GM23338 (cell line): ENCODE results near the gene USP46.

Source experiments
- CREB1 ChIP-seq: fragments of 250-450 bp; sonication (Bioruptor Pico); IDR thresholded peaks from 2 replicates; pipeline ENCODE4 v1.5.0; 2020; ENCODE audit warnings: low read depth, mild to moderate bottlenecking, moderate library complexity
- EZH2 ChIP-seq: fragments of 200-600 bp; sonication (generic); IDR thresholded peaks from one replicate; pipeline ENCODE4 v1.8.0; 2017; ENCODE audit warnings: antibody characterized with exemption, mild to moderate bottlenecking, low read depth; ENCODE audit not compliant: unreplicated experiment
- EZH2phosphoT487 ChIP-seq: fragments of 200-600 bp; sonication (generic); IDR thresholded peaks from one replicate; pipeline ENCODE4 v1.8.1; 2018; ENCODE audit warnings: antibody characterized with exemption; ENCODE audit not compliant: unreplicated experiment
- JUNB ChIP-seq: IDR thresholded peaks from one replicate; pipeline ENCODE4 v1.6.1; 2016; ENCODE audit warnings: antibody characterized with exemption; ENCODE audit not compliant: unreplicated experiment
- NANOG ChIP-seq: IDR thresholded peaks from 2 replicates; pipeline ENCODE4 v1.6.1; 2016; ENCODE audit warnings: antibody characterized with exemption, borderline replicate concordance
- POLR2AphosphoS5 ChIP-seq: IDR thresholded peaks from 2 replicates; pipeline ENCODE4 v1.6.1; 2016; ENCODE audit warnings: antibody characterized with exemption, low read depth
- STAT1 ChIP-seq: IDR thresholded peaks from one replicate; pipeline ENCODE4 v1.6.1; 2016; ENCODE audit warnings: antibody characterized with exemption; ENCODE audit not compliant: unreplicated experiment
- ZNF114 ChIP-seq: fragments of 250-450 bp; sonication (Bioruptor Pico); IDR thresholded peaks from 2 replicates; pipeline ENCODE4 v1.5.0; 2020; ENCODE audit warnings: mild to moderate bottlenecking, moderate library complexity
- ZNF331 ChIP-seq: fragments of 250-450 bp; sonication (Bioruptor Pico); IDR thresholded peaks from 2 replicates; pipeline ENCODE4 v1.5.0; 2020; ENCODE audit warnings: low read depth, mild to moderate bottlenecking, moderate library complexity
- TF ChIP-seq, protein P1 (sequence below), 2 experiments: fragments of 200-600 bp in 1 of 2; sonication (generic) in 1 of 2; conservative IDR thresholded peaks; 2 replicates each; pipeline versions ENCODE4 v1.5.1 to v1.6.1; 2016 to 2017; ENCODE audit warnings: antibody characterized with exemption in 2 of 2, low read depth in 2 of 2, mild to moderate bottlenecking in 2 of 2, moderate library complexity in 1 of 2
- TF ChIP-seq, protein P2 (sequence below): IDR thresholded peaks from 2 replicates; pipeline ENCODE4 v1.6.1; 2016; ENCODE audit warnings: antibody characterized with exemption
- TF ChIP-seq, protein P3 (sequence below): IDR thresholded peaks from one replicate; pipeline ENCODE4 v1.6.1; 2018; ENCODE audit warnings: antibody characterized with exemption; ENCODE audit not compliant: unreplicated experiment
- TF ChIP-seq, protein P4 (sequence below): fragments of 250-450 bp; sonication (Bioruptor Pico); IDR thresholded peaks from 2 replicates; pipeline ENCODE4 v1.5.0; 2020; ENCODE audit warnings: mild to moderate bottlenecking, moderate library complexity

DNA sequence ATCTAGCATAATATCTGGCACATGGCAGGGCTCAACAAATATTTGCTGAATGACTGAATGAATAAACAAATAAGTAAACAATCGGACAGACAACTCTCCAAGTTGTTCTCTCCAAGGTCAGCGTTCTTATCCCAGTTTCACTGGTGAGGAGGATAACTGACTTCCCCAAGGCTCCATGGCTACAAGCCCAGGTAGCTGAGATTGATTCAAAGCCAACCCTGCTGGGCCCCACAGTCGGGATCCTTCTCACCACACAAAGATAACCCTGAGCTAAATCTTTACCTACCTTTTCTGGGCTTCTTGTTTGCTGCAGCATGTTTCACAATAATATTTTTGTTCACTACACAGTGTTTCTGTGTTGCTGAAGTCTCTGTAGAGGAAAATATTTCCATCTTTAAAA lies 54.9 kb downstream of the USP46 start:
- TF ChIP-seq, protein P1, sequence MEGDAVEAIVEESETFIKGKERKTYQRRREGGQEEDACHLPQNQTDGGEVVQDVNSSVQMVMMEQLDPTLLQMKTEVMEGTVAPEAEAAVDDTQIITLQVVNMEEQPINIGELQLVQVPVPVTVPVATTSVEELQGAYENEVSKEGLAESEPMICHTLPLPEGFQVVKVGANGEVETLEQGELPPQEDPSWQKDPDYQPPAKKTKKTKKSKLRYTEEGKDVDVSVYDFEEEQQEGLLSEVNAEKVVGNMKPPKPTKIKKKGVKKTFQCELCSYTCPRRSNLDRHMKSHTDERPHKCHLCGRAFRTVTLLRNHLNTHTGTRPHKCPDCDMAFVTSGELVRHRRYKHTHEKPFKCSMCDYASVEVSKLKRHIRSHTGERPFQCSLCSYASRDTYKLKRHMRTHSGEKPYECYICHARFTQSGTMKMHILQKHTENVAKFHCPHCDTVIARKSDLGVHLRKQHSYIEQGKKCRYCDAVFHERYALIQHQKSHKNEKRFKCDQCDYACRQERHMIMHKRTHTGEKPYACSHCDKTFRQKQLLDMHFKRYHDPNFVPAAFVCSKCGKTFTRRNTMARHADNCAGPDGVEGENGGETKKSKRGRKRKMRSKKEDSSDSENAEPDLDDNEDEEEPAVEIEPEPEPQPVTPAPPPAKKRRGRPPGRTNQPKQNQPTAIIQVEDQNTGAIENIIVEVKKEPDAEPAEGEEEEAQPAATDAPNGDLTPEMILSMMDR (conservative IDR thresholded peaks at IDR 0.05; ENCODE audit: low read depth in 2 of 2): no peak
- TF ChIP-seq, protein P2, sequence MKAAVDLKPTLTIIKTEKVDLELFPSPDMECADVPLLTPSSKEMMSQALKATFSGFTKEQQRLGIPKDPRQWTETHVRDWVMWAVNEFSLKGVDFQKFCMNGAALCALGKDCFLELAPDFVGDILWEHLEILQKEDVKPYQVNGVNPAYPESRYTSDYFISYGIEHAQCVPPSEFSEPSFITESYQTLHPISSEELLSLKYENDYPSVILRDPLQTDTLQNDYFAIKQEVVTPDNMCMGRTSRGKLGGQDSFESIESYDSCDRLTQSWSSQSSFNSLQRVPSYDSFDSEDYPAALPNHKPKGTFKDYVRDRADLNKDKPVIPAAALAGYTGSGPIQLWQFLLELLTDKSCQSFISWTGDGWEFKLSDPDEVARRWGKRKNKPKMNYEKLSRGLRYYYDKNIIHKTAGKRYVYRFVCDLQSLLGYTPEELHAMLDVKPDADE: no peak
- TF ChIP-seq EZH2 (no peak), POLR2AphosphoS5 (no peak), NANOG (no peak), EZH2phosphoT487 (no peak), JUNB (no peak), CREB1 (CRISPR knock-in tag) (no peak), ZNF114 (CRISPR knock-in tag) (no peak), STAT1 (no peak), ZNF331 (CRISPR knock-in tag) (no peak)
- TF ChIP-seq, protein P3, sequence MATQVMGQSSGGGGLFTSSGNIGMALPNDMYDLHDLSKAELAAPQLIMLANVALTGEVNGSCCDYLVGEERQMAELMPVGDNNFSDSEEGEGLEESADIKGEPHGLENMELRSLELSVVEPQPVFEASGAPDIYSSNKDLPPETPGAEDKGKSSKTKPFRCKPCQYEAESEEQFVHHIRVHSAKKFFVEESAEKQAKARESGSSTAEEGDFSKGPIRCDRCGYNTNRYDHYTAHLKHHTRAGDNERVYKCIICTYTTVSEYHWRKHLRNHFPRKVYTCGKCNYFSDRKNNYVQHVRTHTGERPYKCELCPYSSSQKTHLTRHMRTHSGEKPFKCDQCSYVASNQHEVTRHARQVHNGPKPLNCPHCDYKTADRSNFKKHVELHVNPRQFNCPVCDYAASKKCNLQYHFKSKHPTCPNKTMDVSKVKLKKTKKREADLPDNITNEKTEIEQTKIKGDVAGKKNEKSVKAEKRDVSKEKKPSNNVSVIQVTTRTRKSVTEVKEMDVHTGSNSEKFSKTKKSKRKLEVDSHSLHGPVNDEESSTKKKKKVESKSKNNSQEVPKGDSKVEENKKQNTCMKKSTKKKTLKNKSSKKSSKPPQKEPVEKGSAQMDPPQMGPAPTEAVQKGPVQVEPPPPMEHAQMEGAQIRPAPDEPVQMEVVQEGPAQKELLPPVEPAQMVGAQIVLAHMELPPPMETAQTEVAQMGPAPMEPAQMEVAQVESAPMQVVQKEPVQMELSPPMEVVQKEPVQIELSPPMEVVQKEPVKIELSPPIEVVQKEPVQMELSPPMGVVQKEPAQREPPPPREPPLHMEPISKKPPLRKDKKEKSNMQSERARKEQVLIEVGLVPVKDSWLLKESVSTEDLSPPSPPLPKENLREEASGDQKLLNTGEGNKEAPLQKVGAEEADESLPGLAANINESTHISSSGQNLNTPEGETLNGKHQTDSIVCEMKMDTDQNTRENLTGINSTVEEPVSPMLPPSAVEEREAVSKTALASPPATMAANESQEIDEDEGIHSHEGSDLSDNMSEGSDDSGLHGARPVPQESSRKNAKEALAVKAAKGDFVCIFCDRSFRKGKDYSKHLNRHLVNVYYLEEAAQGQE: no peak
- TF ChIP-seq, protein P4, sequence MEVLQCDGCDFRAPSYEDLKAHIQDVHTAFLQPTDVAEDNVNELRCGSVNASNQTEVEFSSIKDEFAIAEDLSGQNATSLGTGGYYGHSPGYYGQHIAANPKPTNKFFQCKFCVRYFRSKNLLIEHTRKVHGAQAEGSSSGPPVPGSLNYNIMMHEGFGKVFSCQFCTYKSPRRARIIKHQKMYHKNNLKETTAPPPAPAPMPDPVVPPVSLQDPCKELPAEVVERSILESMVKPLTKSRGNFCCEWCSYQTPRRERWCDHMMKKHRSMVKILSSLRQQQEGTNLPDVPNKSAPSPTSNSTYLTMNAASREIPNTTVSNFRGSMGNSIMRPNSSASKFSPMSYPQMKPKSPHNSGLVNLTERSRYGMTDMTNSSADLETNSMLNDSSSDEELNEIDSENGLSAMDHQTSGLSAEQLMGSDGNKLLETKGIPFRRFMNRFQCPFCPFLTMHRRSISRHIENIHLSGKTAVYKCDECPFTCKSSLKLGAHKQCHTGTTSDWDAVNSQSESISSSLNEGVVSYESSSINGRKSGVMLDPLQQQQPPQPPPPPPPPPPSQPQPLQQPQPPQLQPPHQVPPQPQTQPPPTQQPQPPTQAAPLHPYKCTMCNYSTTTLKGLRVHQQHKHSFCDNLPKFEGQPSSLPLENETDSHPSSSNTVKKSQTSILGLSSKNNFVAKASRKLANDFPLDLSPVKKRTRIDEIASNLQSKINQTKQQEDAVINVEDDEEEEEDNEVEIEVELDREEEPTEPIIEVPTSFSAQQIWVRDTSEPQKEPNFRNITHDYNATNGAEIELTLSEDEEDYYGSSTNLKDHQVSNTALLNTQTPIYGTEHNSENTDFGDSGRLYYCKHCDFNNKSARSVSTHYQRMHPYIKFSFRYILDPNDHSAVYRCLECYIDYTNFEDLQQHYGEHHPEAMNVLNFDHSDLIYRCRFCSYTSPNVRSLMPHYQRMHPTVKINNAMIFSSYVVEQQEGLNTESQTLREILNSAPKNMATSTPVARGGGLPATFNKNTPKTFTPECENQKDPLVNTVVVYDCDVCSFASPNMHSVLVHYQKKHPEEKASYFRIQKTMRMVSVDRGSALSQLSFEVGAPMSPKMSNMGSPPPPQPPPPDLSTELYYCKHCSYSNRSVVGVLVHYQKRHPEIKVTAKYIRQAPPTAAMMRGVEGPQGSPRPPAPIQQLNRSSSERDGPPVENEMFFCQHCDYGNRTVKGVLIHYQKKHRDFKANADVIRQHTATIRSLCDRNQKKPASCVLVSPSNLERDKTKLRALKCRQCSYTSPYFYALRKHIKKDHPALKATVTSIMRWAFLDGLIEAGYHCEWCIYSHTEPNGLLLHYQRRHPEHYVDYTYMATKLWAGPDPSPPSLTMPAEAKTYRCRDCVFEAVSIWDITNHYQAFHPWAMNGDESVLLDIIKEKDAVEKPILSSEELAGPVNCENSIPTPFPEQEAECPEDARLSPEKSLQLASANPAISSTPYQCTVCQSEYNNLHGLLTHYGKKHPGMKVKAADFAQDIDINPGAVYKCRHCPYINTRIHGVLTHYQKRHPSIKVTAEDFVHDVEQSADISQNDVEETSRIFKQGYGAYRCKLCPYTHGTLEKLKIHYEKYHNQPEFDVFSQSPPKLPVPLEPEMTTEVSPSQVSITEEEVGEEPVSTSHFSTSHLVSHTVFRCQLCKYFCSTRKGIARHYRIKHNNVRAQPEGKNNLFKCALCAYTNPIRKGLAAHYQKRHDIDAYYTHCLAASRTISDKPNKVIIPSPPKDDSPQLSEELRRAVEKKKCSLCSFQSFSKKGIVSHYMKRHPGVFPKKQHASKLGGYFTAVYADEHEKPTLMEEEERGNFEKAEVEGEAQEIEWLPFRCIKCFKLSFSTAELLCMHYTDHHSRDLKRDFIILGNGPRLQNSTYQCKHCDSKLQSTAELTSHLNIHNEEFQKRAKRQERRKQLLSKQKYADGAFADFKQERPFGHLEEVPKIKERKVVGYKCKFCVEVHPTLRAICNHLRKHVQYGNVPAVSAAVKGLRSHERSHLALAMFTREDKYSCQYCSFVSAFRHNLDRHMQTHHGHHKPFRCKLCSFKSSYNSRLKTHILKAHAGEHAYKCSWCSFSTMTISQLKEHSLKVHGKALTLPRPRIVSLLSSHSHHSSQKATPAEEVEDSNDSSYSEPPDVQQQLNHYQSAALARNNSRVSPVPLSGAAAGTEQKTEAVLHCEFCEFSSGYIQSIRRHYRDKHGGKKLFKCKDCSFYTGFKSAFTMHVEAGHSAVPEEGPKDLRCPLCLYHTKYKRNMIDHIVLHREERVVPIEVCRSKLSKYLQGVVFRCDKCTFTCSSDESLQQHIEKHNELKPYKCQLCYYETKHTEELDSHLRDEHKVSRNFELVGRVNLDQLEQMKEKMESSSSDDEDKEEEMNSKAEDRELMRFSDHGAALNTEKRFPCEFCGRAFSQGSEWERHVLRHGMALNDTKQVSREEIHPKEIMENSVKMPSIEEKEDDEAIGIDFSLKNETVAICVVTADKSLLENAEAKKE (CRISPR knock-in tag): no peak
